GM04504 (cell line): ENCODE results near the gene CTNNA3.
"Not testable (repeated sequence)": the region's sequence is repeated elsewhere in the genome, so short reads cannot be mapped to it uniquely, and the experiment has no call there.

Experiments used
- DNase-seq: peaks from one replicate; pipeline ENCODE4 v3.0.0-alpha.2; 2012; ENCODE audit warnings: low read depth

The CTNNA3 gene

DNA sequence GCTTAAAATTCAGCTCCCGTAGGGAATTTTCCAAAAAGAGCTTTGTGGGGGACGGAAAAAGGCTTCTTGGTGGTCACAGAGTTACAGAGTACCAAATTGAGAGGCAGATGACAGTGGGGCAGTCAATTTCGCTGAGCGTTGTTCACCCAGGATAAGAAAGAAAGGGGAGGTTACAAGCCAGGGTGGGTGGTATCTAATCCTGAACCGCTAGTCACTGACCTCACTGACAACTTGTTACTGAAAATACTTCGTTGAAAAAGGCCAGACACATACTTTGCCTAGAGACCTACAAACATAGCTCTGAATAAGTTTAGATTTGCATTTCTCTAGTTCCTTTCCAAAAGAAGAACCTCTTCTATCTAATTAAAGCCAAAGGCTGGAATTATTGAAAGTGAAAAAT lies at the start of gene CTNNA3:
Gene CTNNA3 (minus strand): TSS at position 167 of the 400 bp plus-strand sequence.
- no peak for DNase-seq

DNA sequence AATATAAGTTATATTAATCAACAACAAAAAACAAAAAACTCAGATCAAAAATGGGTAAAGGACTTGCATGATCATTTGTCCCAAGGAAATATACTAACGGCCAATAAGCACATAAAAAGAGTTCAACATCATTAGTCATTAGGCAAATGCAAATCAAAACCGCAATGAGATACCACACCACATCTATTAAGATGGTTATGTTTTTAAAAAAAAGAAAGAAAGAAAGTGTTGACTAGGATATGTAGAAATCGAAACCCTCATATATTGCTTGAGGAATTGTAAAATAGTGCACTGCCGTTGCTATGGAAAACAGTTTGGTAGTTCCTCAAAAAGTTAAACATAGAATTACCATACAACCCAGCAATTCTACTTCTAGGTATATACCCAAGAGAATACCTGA lies 39.4 kb upstream of the CTNNA3 start:
- no peak for DNase-seq

DNA sequence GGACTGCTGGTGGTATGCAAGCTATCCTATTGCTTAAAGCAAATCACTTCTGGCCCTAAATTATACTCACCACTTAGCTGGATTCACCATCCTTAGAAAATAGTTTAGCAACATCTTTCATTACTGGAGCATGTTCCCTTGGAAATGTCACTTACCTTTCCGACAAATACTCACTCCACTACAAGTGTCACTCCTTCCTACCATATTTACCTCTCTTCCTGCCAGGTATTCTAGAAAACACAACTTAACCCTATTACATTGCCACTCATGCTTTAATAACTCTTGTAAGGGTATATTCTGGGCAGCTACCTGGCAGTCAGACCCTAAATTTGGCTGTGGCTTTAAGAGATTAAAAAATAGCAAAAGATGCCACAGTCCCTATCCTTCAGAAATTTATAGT lies 37.5 kb upstream of the CTNNA3 start:
- no peak for DNase-seq

DNA sequence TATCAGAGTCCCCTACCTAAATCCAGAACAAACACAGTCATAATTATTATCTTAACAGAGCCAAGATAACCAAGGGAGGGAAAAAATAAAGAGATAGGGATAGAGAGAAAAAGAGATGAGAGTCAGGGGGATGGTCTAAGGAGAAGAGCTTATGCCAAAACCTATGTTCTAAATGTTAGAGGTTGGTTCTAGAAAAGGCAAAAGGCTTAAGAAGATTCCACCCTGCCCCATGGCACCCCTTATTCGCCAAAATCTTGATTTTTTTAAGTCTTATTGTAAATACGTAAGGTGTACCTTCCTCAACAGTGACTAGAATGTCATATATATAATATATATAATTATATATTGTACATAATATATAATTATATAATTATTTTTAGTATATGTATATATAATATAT lies 29.6 kb upstream of the CTNNA3 start:
- no peak for DNase-seq

DNA sequence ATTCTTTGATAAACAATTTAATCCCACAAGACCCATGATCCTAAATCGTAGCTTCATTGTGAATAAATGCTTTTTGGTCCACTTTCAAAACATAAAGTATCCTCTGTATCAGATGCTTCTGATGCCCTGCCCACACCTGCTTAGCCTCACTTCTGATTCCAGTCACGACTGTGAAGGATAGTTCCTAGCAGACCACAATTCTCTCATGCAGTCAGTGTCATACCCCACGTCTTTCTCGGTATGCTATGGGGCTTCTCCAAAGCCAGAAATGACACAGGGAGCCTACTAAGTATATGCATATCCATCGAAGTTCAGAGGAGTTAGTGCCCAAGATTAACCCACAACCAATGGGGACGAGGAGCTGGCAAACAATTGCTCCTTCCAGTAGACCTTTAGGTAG lies 27.6 kb upstream of the CTNNA3 start:
- no peak for DNase-seq

DNA sequence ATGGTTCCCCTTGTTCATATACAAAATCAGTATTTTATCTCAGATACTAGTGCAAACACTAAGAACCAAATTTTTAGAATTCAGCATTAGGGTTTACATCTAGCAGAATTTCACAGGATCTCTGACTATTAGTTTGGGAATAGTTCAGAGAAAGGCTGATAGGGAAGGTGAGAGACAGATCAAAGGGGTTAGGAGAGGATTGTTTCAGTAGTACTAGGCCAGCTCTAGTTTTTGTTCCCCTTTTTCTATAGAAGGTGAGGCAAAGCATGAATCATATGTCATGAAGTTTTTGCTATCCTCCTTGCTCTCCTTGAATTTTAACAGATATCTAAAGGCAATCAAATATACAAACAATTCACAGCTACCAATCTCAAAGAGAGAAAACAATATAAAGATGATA lies 26.1 kb upstream of the CTNNA3 start:
- no peak for DNase-seq

DNA sequence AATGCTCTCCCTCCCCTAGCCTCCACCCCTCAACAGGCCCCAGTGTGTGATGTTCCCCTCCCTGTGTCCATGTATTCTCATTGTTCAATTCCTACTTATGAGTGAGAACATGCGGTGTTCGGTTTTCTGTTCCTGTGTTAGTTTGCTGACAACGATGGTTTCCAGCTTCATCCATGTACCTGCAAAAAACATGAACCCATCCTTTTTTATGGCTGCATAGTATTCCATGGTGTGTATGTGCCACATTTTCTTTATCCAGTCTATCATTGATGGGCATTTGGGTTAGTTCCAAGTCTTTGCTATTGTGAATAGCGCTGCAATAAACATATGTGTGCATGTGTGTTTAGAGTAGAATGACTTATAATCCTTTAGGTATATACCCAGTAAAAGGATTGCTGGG lies 20.5 kb upstream of the CTNNA3 start:
- not testable (repeated sequence) for DNase-seq

DNA sequence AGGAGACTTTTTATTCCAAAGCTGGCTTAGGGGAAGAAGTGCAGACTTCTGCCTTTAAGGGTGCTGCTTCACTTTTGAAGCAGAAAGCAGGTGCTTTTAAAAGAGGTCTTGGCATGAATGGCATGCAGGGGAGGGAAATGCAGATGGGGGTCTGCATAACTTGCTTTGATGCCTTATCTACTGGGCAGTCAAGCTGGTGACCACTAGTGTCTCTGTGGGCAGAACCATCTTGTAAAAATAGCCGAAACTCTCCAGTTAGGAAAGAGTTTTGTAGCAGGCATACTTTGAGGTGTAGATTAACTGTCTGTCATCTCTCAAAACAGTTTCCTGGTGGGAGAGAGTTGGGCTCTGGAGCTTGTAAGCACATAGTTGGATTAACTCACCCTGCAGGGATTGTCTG lies 9.9 kb upstream of the CTNNA3 start:
- DNase-seq, result no peak

DNA sequence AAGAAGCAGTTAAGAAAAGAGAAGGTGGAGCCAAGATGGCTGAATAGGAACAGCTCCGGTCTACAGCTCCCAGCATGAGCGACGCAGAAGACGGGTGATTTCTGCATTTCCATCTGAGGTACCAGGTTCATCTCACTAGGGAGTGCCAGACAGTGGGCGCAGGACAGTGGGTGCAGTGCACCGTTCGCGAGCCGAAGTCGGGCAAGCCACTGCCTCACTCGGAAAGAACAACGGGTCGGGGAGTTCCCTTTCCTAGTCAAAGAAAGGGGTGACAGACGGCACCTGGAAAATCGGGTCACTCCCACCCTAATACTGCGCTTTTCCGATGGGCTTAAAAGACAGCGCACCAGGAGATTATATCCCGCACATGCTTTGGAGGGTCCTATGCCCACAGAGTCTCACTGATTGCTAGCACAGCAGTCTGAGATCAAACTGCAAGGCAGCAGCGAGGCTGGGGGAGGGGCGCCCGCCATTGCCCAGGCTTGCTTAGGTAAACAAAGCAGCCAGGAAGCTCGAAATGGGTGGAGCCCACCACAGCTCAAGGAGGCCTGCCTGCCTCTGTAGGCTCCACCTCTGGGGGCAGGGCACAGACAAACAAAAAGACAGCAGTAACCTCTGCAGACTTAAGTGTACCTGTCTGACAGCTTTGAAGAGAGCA lies 3.7 kb upstream of the CTNNA3 start:
- DNase-seq, result not testable (repeated sequence)

DNA sequence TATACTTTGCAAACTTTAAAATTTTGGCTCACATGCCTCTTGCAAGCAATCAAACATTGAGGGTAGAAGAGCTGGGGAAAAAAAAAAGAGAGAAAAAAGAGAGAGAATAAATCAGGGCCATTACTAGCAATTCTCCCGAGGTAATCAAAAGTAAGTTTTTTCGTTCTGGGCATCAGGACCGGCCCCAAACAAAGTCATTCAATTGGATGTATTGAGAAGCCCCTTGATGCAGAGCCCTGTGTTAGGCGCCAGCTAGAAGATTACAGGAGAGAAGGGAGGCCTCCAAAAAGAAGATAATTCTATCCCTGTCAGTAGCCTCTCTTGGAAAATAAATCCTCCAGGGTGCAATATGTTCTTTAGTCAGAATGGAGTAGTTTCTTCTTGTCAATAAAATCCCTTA lies 2.2 kb upstream of the CTNNA3 start:
- DNase-seq, result no peak

DNA sequence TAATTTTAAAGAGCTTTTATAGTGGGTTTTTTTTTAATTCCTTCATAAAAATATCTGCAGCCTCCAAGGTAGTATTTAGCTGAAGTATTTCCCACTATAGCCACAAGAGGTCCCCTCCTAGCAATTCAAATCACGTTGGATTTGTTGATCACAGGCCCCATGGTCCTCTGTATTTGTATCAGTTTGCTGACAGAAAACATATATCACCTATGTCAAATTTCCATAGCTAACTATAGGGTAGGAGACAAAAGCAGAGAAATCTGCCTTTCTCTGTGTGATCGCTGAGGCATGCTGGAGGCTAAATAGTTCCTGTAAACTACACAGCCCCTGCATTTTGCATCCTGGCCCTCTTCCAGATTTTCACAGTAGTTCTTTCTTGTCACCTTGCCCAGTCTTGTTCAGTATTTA lies 1.7 kb upstream of the CTNNA3 start:
- DNase-seq, result peak; percentile 14

DNA sequence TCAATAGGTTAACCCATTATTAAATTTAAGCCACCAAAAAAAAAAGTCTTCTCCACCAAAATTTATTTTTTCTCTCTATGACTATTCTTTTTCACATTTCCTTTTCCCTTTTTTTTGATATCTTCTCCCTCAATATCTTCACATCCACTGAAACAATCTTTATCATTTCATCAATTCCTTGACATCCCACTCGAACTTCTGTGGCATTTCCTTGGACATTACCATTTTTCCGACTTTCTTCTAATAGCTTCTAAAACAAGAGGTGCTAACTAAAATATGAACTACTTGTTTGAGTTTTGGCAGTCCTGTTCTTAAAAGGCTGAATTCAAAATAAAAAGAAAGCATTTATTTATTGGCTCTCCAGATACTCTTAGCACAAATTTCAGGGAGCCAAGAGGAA lies 684 bp upstream of the CTNNA3 start:
- DNase-seq, result no peak

DNA sequence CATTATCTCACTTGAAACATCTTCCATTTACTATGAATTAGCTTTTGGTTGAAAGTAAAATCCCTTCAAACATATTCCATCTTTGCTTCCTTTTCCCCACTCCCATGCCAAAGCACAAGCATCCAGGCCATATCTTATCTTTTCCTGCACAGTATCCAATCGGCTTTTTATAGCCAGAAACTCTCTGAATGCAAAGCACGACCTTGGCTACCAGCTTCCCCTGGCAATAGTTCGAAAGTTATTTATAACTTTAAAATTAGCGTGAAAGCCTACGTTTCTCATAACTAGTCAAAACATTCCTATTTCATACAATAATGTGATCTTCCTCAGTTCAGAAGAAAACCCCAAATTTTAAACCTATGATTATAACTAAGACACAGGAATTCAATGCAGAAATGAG lies 440 bp downstream of the CTNNA3 start:
- DNase-seq, result no peak

DNA sequence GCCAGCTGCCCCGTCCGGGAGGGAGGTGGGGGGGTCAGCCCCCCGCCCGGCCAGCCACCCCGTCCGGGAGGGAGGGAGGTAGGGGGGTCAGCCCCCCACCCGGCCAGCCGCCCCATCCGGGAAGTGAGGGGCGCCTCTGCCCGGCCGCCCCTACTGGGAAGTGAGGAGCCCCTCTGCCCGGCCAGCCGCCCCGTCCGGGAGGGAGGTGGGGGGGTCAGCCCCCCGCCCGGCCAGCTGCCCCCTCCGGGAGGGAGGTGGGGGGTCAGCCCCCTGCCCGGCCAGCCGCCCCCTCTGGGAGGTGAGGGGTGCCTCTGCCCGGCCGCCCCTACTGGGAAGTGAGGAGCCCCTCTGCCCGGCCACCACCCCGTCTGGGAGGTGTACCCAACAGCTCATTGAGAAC lies 4.1 kb downstream of the CTNNA3 start:
- DNase-seq, result not testable (repeated sequence)

DNA sequence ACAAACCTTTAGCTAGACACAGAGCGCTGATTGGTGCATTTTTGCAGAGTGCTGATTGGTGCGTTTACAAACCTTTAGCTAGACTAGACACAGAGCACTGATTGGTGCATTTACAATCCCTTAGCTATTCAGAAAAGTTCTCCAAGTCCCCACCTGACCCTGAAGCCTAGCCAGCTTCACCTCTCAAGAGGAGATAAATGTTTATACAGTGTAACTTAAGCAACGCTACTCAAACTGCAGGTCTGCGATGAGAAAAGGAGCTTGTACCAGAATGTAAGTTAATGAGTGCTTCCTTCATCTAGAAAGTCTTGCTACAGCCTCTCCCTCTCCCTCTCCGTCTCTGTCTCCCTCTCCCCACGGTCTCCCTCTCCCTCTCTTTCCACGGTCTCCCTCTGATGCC lies 5.5 kb downstream of the CTNNA3 start:
- DNase-seq, result not testable (repeated sequence)

DNA sequence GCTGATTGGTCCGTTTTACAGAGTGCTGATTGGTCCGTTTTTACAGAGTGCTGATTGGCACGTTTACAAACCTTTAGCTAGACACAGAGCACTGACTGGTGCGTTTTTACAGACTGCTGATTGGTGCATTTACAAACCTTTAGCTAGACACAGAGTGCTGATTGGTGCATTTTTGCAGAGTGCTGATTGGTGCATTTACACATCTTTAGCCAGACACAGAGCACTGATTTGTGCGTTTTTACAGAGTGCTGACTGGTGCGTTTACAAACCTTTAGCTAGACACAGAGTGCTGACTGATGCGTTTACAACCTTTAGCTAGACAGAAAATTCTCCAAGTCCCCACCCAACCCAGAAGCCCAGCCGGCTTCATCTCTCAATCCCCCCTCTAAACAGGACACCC lies 11.9 kb downstream of the CTNNA3 start:
- not testable (repeated sequence) for DNase-seq

DNA sequence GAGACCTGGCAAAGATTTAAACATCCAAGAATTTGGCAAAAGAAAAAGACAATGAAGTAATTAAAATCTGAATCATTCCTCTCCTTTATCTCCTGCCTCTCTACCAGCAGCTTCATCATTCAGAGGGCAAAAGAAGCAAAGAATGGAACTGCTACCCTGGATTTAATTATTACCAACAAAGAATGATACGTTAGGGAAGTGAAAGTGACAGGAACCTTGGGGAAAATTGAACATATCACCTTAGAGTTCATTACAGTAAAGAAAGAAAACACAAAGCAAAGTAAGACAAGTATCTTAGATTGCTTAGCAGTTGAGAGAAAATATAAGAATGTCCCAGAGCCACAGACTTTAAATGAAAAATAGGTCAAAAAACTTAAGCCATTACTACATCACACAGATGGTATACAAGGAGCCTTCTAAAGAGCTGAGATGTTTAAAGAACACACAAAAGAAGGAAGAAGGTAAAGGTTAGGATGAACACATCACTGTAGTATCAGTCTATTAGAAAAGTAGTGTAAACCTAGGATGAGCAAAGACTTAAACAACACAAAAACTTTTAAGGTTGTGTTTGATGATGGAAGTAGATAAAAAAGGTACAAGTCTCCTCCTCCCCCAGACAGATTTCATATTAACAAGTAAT lies 17.5 kb downstream of the CTNNA3 start:
- DNase-seq, result no peak

DNA sequence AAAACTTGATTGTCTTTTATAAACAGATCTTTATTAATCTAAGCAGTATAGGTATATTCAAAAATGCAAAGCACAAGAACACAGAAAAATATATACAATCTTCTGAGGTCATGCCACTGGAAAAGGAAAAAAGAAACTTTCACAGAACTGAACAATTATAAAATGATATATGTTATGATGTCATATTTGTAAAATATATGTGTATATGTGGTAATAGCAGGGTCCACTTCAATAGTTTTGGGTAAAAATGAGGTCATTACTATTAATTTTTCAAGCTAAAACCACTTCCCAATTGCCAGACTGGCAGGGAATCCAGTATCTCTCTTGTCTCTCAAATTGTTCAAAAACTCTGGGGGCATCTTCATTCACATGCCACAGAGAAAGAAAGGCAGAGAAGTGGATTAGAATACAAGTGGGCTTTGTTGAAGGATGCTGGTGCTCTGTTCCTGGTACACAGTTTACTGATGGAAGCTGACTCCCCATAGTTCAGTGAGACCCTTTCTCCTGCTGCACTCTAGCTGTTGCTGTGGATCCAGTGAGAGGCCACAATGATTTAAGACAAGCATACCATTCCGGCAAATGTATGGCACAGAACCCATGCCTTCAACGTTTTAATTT lies 19.7 kb downstream of the CTNNA3 start:
- DNase-seq, result no peak

DNA sequence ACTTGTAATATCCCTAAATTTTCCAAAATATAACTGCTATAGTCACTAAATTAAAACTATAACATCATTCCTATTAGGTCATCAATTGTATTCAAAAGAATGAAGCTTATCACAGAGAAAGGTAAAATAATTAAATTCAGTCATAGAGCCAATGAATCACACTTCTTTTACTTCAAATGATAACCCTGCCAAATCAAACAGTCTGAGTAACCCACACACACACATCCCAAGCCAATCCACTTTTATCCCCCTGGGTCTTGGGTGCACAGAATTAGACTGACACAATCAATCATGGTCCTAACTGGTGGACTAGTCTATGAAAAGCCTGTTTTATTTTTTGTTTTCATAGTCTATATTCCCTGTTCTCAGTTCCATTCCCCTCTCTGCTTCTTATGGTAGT lies 25.6 kb downstream of the CTNNA3 start:
- no peak for DNase-seq

DNA sequence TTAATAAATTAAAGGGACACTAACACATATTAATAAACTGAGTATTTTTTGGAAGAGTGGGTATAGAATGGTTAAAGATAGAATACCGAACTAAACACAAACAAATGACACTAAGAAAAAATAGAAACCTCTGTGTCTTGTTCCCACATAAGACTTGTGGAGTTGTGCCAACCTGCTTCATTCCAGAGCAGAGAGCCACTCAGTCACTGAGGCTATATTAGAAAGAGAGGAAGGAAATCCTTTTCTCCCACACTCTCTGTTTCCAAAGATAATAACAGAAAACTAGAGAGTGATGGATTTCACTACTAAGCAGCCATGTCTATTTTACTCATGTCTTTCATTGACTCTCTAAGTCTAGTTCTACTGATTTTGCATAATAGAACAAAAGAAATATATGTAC lies 26.0 kb downstream of the CTNNA3 start:
- DNase-seq, result no peak

DNA sequence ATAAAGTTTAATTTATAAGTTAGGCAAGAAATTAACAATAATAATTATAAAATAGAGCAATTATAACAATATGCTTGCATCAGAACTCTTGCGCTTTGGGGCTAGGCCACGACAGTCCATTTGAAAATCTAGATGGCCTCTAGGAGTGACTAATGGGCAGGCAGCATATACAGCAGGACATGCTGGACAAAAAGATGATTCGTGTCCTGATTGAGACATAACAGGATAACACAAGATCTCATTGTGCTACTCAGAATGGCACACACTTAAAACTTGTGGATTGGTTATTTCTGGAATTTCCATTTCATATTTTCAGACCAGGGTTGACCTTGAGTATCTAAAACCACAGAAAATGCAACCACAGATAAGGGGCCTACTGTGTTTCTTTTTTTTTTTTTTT lies 27.5 kb downstream of the CTNNA3 start:
- DNase-seq, result no peak

DNA sequence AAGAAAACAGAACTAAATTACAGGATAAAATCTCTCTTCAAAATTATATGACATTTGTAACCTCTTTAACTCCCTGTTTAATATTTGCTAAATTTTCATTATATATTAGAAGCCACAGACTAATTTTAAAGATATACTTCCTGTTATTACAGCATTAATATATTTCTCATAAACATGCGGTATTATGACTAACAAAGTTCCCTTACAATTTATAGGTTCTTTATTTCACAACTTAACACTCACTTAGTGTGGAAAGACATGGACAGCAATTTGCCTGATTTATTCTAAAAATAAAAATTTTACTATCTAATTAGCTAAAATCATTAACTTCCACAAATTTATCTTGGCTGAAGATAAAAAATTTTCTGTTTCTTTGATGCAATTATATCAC lies 29.0 kb downstream of the CTNNA3 start:
- no peak for DNase-seq

DNA sequence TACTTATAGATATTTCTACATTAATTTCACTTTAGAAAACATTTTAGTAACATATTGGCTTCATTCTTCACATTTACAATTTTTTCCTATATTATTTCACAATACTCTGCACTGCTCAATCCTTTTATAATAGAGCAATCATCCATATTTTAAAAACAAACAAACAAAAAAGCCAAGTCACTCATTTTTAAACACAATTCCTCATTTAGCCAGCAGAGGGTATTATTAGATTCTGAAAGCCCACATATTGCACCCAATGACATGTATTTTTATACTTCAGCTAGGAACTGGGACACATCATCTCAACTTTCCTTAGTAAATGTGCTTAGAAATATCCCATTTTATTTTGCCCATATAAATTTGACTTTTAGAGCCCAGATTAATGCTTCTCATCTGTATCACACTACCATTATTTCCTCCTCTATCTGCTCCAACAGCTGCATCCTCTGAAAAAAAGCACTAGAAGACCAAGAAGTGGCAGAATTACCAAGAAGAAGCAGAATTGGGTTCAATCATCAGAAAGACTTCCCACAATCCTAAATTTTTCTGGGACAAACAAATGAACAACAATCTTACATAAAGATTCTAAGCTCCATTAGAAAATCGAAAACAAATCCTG lies 29.5 kb downstream of the CTNNA3 start:
- DNase-seq, result no peak
